Colonic mucosa (tissue), 4 donors: ENCODE results near the gene AGBL1. TPM values are rescaled to one million over a fixed set of nuclear protein-coding genes. Genes with fewer than 3 reads are reported as not detected.
A peak's percentile ranks its signal among the peaks of the same experiment; 100 is the strongest.

Source experiments
- DNase-seq: peaks from one replicate; pipeline ENCODE4 v3.0.0-alpha.2; 2020
- H3K27ac ChIP-seq: fragments of 200-600 bp; one replicate; pipeline ENCODE4 v1.8.0; 2021
- H3K27me3 ChIP-seq: fragments of 200-600 bp; one replicate; pipeline ENCODE4 v1.8.0; 2021
- H3K36me3 ChIP-seq: fragments of 200-600 bp; one replicate; pipeline ENCODE4 v1.8.0; 2021
- H3K4me1 ChIP-seq: fragments of 200-600 bp; one replicate; pipeline ENCODE4 v1.8.0; 2021; ENCODE audit warnings: mild to moderate bottlenecking
- H3K4me3 ChIP-seq: fragments of 200-600 bp; one replicate; pipeline ENCODE4 v1.8.0; 2021
- H3K9ac ChIP-seq, 2 donors: one replicate each; pipeline ENCODE4 v1.7.0; 2013; ENCODE audit warnings: control low read depth in 2 of 2, low read depth in 2 of 2, low read length in 2 of 2
- H3K9me3 ChIP-seq: fragments of 200-600 bp; one replicate; pipeline ENCODE4 v1.8.0; 2021
- CTCF ChIP-seq: fragments of 200-600 bp; IDR thresholded peaks from one replicate; pipeline ENCODE4 v1.8.0; 2022; ENCODE audit warnings: antibody characterized with exemption, mild to moderate bottlenecking
- intact Hi-C: fragments of 100-400 bp; cut with DNase I; formaldehyde crosslinking; loops from one replicate; pipeline ENCODE4 v1.14.1; 2022
- total RNA-seq, 2 donors: library from RNA; stranded (reverse); fragmentation: NEBNext Ultra II Directional in 1 of 2; extraction: Animal tissue kit (Norgen Biotek cat#: 25700) in 1 of 2; gene quantifications; one replicate each; pipeline ENCODE4 v1.2.1, GENCODE V29; 2021
- donor health status: healthy.
- donor health status: DM: no; HTN: no; CAD: no.
- donor health status: DM: no; HTN: no; CAD: no.

Gene AGBL1
- total RNA-seq, 2 donors from 2014 or later, result 0.10 to 0.24 TPM

GRCh38 chr15:86714241-86714640 is 634.6 kb downstream of the AGBL1 start:
- DNase-seq, result no peak
- Histone ChIP-seq H3K27ac (no peak overlapping the region), H3K27me3 (no peaks in the 10 kb centered on the region), H3K9me3 (no peaks in the 10 kb centered on the region), H3K4me1 (no peaks in the 10 kb centered on the region), H3K36me3 (no peaks in the 10 kb centered on the region), H3K9ac (no peak overlapping the region), H3K4me3 (no peak overlapping the region)
- TF ChIP-seq CTCF, result no peak
- intact Hi-C loops, result no loop called here

- intact Hi-C loops, result no loop called here
- Histone ChIP-seq H3K9ac (no peak overlapping the region), H3K4me3 (no peak overlapping the region), H3K36me3 (no peaks in the 10 kb centered on the region), H3K27ac (no peak overlapping the region), H3K4me1 (no peaks in the 10 kb centered on the region), H3K27me3 (no peaks in the 10 kb centered on the region), H3K9me3 (no peaks in the 10 kb centered on the region)
- DNase-seq, result no peak
- TF ChIP-seq CTCF, result no peak
Observed at GRCh38 chr15:86725628-86726027, 646.0 kb downstream of the AGBL1 start.

- H3K4me3 ChIP-seq, result no peak overlapping the region
- no peaks in the 10 kb centered on the region for H3K36me3 ChIP-seq
- no peak overlapping the region for H3K9ac ChIP-seq
- H3K27ac ChIP-seq, result no peak overlapping the region
- peak; percentile 41 for DNase-seq
- H3K4me1 ChIP-seq, result no peaks in the 10 kb centered on the region
- no peak for TF ChIP-seq CTCF
- H3K9me3 ChIP-seq, result no peaks in the 10 kb centered on the region
- no peaks in the 10 kb centered on the region for H3K27me3 ChIP-seq
- intact Hi-C loops, result loop anchor here (10.0 kb wide), 1 partner anchor 871 kb away; no protein-coding TSS in a partner anchor
Observed at GRCh38 chr15:86735247-86736040, 655.8 kb downstream of the AGBL1 start.

GRCh38 chr15:86741917-86742316 is 662.2 kb downstream of the AGBL1 start:
- Histone ChIP-seq H3K27me3 (no peaks in the 10 kb centered on the region), H3K4me3 (no peak overlapping the region), H3K9me3 (no peaks in the 10 kb centered on the region), H3K27ac (no peak overlapping the region), H3K9ac (no peak overlapping the region), H3K36me3 (no peaks in the 10 kb centered on the region), H3K4me1 (no peaks in the 10 kb centered on the region)
- intact Hi-C loops, result loop anchor here (10.0 kb wide), 1 partner anchor 507 kb away; no protein-coding TSS in a partner anchor
- no peak for TF ChIP-seq CTCF
- DNase-seq, result no peak

GRCh38 chr15:86743283-86743903 is 663.7 kb downstream of the AGBL1 start:
- no peaks in the 10 kb centered on the region for H3K9me3 ChIP-seq
- intact Hi-C loops, result loop anchor here (10.0 kb wide), 1 partner anchor 509 kb away; no protein-coding TSS in a partner anchor
- TF ChIP-seq CTCF, result peak; percentile 58
- no peak overlapping the region for H3K9ac ChIP-seq
- no peak overlapping the region for H3K4me3 ChIP-seq
- H3K27ac ChIP-seq, result no peak overlapping the region
- H3K27me3 ChIP-seq, result no peaks in the 10 kb centered on the region
- DNase-seq, result peak; percentile 65
- no peaks in the 10 kb centered on the region for H3K36me3 ChIP-seq
- no peaks in the 10 kb centered on the region for H3K4me1 ChIP-seq
